Activated CD4-positive, alpha-beta memory T cell treated with anti-CD3 and anti-CD28 coated beads, Interleukin-2, amount 10 ng/mL, durations not matched to agents 7 days and 5 days (primary cell): ENCODE results near the gene PREX1. TPM values are rescaled to one million over a fixed set of nuclear protein-coding genes. Genes with fewer than 3 reads are reported as not detected.
"Not testable (repeated sequence)": the region's sequence is repeated elsewhere in the genome, so short reads cannot be mapped to it uniquely, and the experiment has no call there.

Experiments used
- CTCF ChIA-PET: fragments of 350-600 bp; sonication (Branson Sonifier 250); formaldehyde crosslinking; loops from one replicate; lab custom pipeline; 2021; ENCODE audit warnings: antibody characterized with exemption, inconsistent platforms; lab: Charles Lee
- POLR2A ChIA-PET: fragments of 350-600 bp; sonication (Branson Sonifier 250); formaldehyde crosslinking; loops from one replicate; lab custom pipeline; 2021; ENCODE audit warnings: antibody characterized with exemption; lab: Charles Lee
- DNase-seq: peaks from one replicate; pipeline ENCODE4 v3.0.0-alpha.2; 2020
- H3K27ac Mint-ChIP-seq: one replicate; pipeline ENCODE4 v1.8.0; 2021; ENCODE audit warnings: mild to moderate bottlenecking, mixed read lengths
- H3K27me3 Mint-ChIP-seq: one replicate; pipeline ENCODE4 v1.8.0; 2021; ENCODE audit warnings: mixed read lengths
- H3K36me3 Mint-ChIP-seq: one replicate; pipeline ENCODE4 v1.8.0; 2021; ENCODE audit warnings: low read depth, mixed read lengths
- H3K4me1 Mint-ChIP-seq: one replicate; pipeline ENCODE4 v1.8.0; 2021; ENCODE audit warnings: mixed read lengths
- H3K4me3 Mint-ChIP-seq: one replicate; pipeline ENCODE4 v1.8.0; 2021; ENCODE audit warnings: mild to moderate bottlenecking, mixed read lengths
- H3K9me3 Mint-ChIP-seq: one replicate; pipeline ENCODE4 v1.8.0; 2021; ENCODE audit warnings: mixed read lengths
- total RNA-seq, 2 experiments: library from RNA; stranded (reverse); gene quantifications; one replicate each; pipeline ENCODE4 v1.2.3, GENCODE V29; 2021

The PREX1 gene
- total RNA-seq, 2 experiments from 2014 or later: 158 to 160 TPM

DNA sequence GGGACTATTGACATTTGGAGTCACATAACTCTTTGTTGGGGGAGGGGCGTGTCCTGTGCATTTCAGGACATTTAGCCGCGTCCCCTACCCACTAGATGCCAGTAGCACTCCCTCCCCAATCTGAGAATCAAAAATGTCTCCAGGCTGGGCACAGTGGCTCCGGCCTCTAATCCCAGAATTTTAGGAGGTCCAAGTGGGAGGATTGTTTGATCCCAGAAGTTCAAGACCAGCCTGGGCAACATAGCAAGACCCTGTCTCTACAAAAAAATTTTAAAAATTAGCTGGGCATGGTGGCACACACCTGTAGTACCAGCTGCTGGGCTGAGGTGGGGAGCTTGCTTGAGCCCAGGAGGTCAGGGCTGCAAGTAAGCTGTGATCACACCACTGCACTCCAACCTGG, 2.1 kb upstream of the PREX1 start:
- POLR2A ChIA-PET: no interaction called here
- H3K4me3 Mint-ChIP-seq: no peak overlapping the region
- peaks cover 13% of the 10 kb centered on the region for H3K4me1 Mint-ChIP-seq
- no peaks in the 10 kb centered on the region for H3K9me3 Mint-ChIP-seq
- DNase-seq: no peak
- CTCF ChIA-PET: no interaction called here
- H3K27me3 Mint-ChIP-seq: peaks cover 5% of the 10 kb centered on the region
- H3K27ac Mint-ChIP-seq: no peak overlapping the region
- H3K36me3 Mint-ChIP-seq: peaks cover 21% of the 10 kb centered on the region

DNA sequence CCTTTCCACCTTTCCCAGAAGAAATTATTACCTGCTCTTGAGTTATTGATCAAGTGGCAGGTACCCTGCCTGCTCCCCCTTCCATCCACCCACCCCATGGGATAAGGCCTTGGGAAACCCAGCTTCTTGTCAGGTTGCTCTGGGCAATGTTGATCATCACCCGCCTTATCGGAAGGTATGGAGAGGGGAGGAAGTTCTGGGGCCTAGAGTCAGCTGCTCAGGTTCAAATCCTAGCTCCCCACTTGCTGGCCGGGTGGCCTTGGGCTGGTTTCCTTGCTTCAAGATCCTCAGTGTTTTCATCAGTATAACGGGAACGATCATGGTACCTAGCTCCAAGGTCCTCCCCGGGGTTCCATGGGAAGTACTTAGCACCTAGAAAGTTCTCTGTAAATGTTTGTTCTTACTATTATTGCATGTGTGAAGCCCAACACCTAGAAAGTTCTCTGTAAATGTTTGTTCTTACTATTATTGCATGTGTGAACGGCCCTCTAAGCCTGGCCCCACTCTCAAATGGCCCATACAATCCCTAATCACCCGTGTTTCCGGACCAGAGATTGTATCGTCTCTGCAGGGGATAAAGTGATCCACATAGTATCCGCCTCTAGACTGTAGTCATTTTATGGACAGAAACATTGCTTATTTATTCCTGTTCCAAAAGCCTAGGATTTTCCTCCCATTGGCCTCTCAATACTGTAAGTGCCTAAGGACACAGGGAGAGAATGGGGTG, 1.1 kb upstream of the PREX1 start:
- DNase-seq: no peak
- Mint-ChIP-seq H3K36me3 (peaks cover 31% of the 10 kb centered on the region), H3K9me3 (no peaks in the 10 kb centered on the region), H3K27ac (peak overlapping the region; percentile 41), H3K27me3 (peaks cover 5% of the 10 kb centered on the region), H3K4me3 (peak overlapping the region; percentile 77), H3K4me1 (peaks cover 13% of the 10 kb centered on the region)
- POLR2A ChIA-PET: interaction anchor here (1.0 to 4.8 kb wide), 7 partner anchors 11 to 112 kb away, joined by 3 to 33 read pairs (median 5); no protein-coding TSS in a partner anchor
- CTCF ChIA-PET: interaction anchor here (1.2 to 1.4 kb wide), 2 partner anchors 77 to 171 kb away, joined by 3 to 4 read pairs; no protein-coding TSS in a partner anchor

GRCh38 chr20:48826883-48827771, 672 bp downstream of the PREX1 start:
- ChIA-PET CTCF (interaction anchor here (0.9 to 2.5 kb wide), 10 partner anchors 50 to 170 kb away, joined by 3 to 14 read pairs (median 4); no protein-coding TSS in a partner anchor), POLR2A (interaction anchor here (0.6 to 4.8 kb wide), 21 partner anchors 9 to 219 kb away, joined by 3 to 33 read pairs (median 4); partner anchors contain the start of genes ARFGEF2 and CSE1L)
- Mint-ChIP-seq H3K9me3 (no peaks in the 10 kb centered on the region), H3K27me3 (peaks cover 2% of the 10 kb centered on the region), H3K4me3 (peak overlapping the region; percentile 98), H3K4me1 (peaks cover 13% of the 10 kb centered on the region), H3K36me3 (peaks cover 46% of the 10 kb centered on the region), H3K27ac (peak overlapping the region; percentile 97)
- DNase-seq: no peak

GRCh38 chr20:48826480-48826879, 1.3 kb downstream of the PREX1 start:
- CTCF ChIA-PET: interaction anchor here (0.7 to 2.5 kb wide), 10 partner anchors 50 to 169 kb away, joined by 3 to 14 read pairs (median 4); no protein-coding TSS in a partner anchor
- H3K4me1 Mint-ChIP-seq: peaks cover 12% of the 10 kb centered on the region

DNA sequence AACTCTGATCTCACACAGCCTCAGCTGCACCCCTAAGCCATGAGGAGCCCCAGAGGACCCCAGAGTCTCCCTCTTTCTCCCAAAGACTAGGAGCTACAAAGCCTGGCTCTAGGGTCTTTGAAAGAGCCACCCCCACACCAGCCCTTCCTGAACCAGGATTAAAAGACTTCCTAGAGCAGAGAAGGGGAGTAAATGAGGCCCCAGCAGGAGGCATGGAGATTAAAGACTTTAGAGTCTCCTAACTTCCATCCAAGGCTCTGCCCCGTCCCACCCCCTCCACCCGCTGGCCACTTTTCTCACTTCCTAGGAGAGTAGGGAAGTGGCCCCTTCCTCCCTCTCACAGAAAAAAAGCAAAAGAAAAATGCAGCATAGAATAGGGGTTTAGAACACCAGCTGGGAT, 1.7 kb downstream of the PREX1 start:
- peak overlapping the region; percentile 97 for H3K27ac Mint-ChIP-seq
- ChIA-PET POLR2A (interaction anchor here (0.8 to 4.8 kb wide), 13 partner anchors 8 to 220 kb away, joined by 3 to 33 read pairs (median 5); partner anchors contain the start of genes ARFGEF2 and CSE1L), CTCF (interaction anchor here (0.7 to 2.5 kb wide), 5 partner anchors 51 to 169 kb away, joined by 3 to 14 read pairs (median 4); no protein-coding TSS in a partner anchor)
- H3K36me3 Mint-ChIP-seq: peaks cover 56% of the 10 kb centered on the region
- peaks cover 12% of the 10 kb centered on the region for H3K4me1 Mint-ChIP-seq
- peak overlapping the region; percentile 98 for H3K4me3 Mint-ChIP-seq
- DNase-seq: no peak
- H3K27me3 Mint-ChIP-seq: peaks cover 2% of the 10 kb centered on the region
- H3K9me3 Mint-ChIP-seq: no peaks in the 10 kb centered on the region

More at GRCh38 chr20:48826480-48826879, 1.3 kb downstream of the PREX1 start:
- POLR2A ChIA-PET: interaction anchor here (0.8 to 4.8 kb wide), 16 partner anchors 8 to 220 kb away, joined by 3 to 33 read pairs (median 4); partner anchors contain the start of genes ARFGEF2 and CSE1L
- H3K27me3 Mint-ChIP-seq, H3K9me3 Mint-ChIP-seq, DNase-seq: not testable (repeated sequence)
- Mint-ChIP-seq H3K4me3 (peak overlapping the region; percentile 98), H3K27ac (peak overlapping the region; percentile 97), H3K36me3 (peaks cover 52% of the 10 kb centered on the region)

DNA sequence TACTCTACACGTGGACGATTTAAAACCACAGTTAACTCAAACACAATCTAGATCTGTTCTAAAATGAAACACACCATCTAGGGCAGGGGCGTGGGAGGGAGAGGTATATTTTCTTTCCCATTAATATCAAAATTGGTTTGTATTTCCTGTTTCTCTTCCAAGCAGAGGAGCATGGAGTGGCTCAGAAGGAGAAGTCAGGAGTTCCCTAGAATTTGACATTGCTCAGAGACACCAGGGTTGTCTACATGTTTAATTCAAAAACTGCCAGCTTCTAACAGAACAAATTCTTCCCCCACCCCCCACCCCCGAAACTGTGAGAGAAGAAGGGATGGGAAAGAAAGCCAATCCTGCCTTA, 2.3 kb downstream of the PREX1 start:
- ChIA-PET POLR2A (interaction anchor here (1.3 to 4.8 kb wide), 5 partner anchors 7 to 108 kb away, joined by 3 to 33 read pairs (median 30); no protein-coding TSS in a partner anchor), CTCF (interaction anchor here (2.0 to 2.5 kb wide), 2 partner anchors 79 to 168 kb away, joined by 4 to 14 read pairs; no protein-coding TSS in a partner anchor)
- Mint-ChIP-seq H3K4me1 (peaks cover 12% of the 10 kb centered on the region), H3K4me3 (peak overlapping the region; percentile 98), H3K9me3 (no peaks in the 10 kb centered on the region), H3K27me3 (peaks cover 2% of the 10 kb centered on the region), H3K27ac (peak overlapping the region; percentile 97), H3K36me3 (peaks cover 61% of the 10 kb centered on the region)
- DNase-seq: no peak

DNA sequence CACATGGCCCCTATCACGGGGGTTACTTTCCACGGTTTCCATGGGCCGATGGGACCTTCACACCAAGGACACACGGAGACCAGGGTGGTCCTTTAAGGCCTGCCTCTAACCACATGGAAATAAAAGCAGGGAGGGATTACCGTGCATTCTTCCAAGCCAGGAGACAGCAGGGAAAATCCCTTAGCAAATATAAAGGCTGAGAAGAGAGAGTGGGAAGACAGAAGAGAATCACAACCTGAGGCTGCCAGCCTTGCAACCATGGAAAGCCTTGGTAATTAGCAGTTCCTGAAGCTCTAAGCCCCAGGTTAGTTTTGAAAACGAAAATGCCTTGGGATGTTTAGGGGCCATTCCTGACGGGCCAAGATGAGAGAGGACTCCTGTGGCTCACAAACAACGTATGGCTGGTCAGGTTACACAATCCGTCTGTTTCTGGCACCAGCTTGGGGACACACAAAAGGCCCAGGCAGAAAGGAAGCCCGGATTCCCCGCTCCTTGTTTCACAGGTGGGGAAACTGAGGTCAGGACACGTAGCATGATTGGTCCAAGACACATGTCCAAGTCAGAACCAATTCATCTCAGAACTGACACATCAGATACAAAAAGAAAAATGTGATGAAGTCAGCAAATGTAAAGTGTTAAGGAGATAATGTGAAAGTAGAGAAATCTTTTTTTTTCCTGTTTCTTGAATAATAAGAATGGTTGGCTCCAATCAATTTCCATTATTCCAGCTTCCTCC, 2.8 kb downstream of the PREX1 start:
- peaks cover 67% of the 10 kb centered on the region for H3K36me3 Mint-ChIP-seq
- peaks cover 2% of the 10 kb centered on the region for H3K27me3 Mint-ChIP-seq
- peaks cover 12% of the 10 kb centered on the region for H3K4me1 Mint-ChIP-seq
- no peaks in the 10 kb centered on the region for H3K9me3 Mint-ChIP-seq
- peak overlapping the region; percentile 97 for H3K27ac Mint-ChIP-seq
- ChIA-PET POLR2A (interaction anchor here (1.3 to 4.8 kb wide), 4 partner anchors 64 to 108 kb away, joined by 3 to 31 read pairs (median 26); no protein-coding TSS in a partner anchor), CTCF (interaction anchor here (2.0 to 2.5 kb wide), 2 partner anchors 80 to 168 kb away, joined by 4 to 14 read pairs; no protein-coding TSS in a partner anchor)
- DNase-seq: no peak
- peak overlapping the region; percentile 98 for H3K4me3 Mint-ChIP-seq

GRCh38 chr20:48823960-48824498, 3.8 kb downstream of the PREX1 start:
- H3K36me3 Mint-ChIP-seq: peaks cover 76% of the 10 kb centered on the region
- peaks cover 2% of the 10 kb centered on the region for H3K27me3 Mint-ChIP-seq
- ChIA-PET CTCF (no interaction called here), POLR2A (interaction anchor here (1.4 to 1.6 kb wide), 3 partner anchors 18 to 107 kb away, joined by 3 to 11 read pairs (median 5); no protein-coding TSS in a partner anchor)
- peak overlapping the region; percentile 98 for H3K4me3 Mint-ChIP-seq
- H3K9me3 Mint-ChIP-seq: no peaks in the 10 kb centered on the region
- peaks cover 12% of the 10 kb centered on the region for H3K4me1 Mint-ChIP-seq
- peak overlapping the region; percentile 97 for H3K27ac Mint-ChIP-seq
- peak; percentile 73 for DNase-seq

- Mint-ChIP-seq H3K36me3 (peaks cover 82% of the 10 kb centered on the region), H3K27ac (peak overlapping the region; percentile 97), H3K9me3 (no peaks in the 10 kb centered on the region), H3K4me1 (peaks cover 6% of the 10 kb centered on the region), H3K4me3 (peak overlapping the region; percentile 98), H3K27me3 (no peaks in the 10 kb centered on the region)
- CTCF ChIA-PET: interaction anchor here (0.7 to 1.1 kb wide), 2 partner anchors 82 to 166 kb away, joined by 3 read pairs; no protein-coding TSS in a partner anchor
- DNase-seq: no peak
- POLR2A ChIA-PET: interaction anchor here (1.0 to 1.6 kb wide), 5 partner anchors 18 to 107 kb away, joined by 3 to 11 read pairs (median 5); no protein-coding TSS in a partner anchor
Observed at GRCh38 chr20:48823476-48823875, 4.3 kb downstream of the PREX1 start.

DNA sequence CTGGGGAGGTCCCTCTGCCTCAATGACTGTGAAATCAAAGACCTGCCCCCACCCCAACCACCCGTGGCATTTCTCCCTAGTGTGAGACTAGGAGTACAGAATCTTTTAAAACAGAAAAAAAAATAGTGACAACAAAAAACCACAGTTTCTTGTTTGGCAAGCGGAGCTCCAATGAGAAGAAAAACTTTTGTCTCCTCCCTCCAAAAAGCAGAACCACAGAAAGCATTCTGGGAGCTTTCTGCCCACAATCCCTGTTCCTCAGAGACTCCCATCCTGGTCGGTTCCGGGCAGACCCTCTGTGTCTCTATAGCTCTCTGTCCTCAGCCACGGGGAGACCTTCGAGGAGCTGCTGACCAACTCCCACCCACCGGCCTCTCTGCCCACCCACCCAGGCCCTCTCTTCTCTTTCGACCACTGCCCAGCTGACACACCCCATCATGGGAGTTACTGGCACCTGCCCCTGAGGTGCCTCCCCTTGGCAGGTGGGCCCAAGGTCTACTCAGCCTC, 4.9 kb downstream of the PREX1 start:
- CTCF ChIA-PET: interaction anchor here (0.7 to 1.1 kb wide), 2 partner anchors 82 to 165 kb away, joined by 3 read pairs; no protein-coding TSS in a partner anchor
- H3K4me1 Mint-ChIP-seq: peaks cover 6% of the 10 kb centered on the region
- H3K27me3 Mint-ChIP-seq: no peaks in the 10 kb centered on the region
- no peak for DNase-seq
- POLR2A ChIA-PET: interaction anchor here (0.7 to 1.6 kb wide), 7 partner anchors 17 to 106 kb away, joined by 3 to 11 read pairs (median 4); no protein-coding TSS in a partner anchor
- H3K9me3 Mint-ChIP-seq: no peaks in the 10 kb centered on the region
- peak overlapping the region; percentile 98 for H3K4me3 Mint-ChIP-seq
- H3K36me3 Mint-ChIP-seq: peaks cover 87% of the 10 kb centered on the region
- peak overlapping the region; percentile 97 for H3K27ac Mint-ChIP-seq

- Mint-ChIP-seq H3K9me3 (no peaks in the 10 kb centered on the region), H3K36me3 (peaks cover 95% of the 10 kb centered on the region), H3K4me1 (peaks cover 6% of the 10 kb centered on the region), H3K27me3 (no peaks in the 10 kb centered on the region), H3K27ac (peak overlapping the region; percentile 97), H3K4me3 (peak overlapping the region; percentile 98)
- ChIA-PET POLR2A (interaction anchor here (0.7 to 1.6 kb wide), 6 partner anchors 21 to 106 kb away, joined by 3 to 7 read pairs (median 4); no protein-coding TSS in a partner anchor), CTCF (interaction anchor here (1.1 to 1.3 kb wide), 2 partner anchors 62 to 165 kb away, joined by 3 to 4 read pairs; no protein-coding TSS in a partner anchor)
- DNase-seq: no peak
Observed at GRCh38 chr20:48822178-48822577, 5.6 kb downstream of the PREX1 start.
